Small intestine (tissue), 7 donors: ENCODE data around the gene KRTAP10-4. TPM values are rescaled to one million over a fixed set of nuclear protein-coding genes. Genes with fewer than 3 reads are reported as not detected.

Experiments used
- DNase-seq, 2 donors: peaks; one replicate each; pipeline versions ENCODE4 v3.0.0 to v3.0.0-alpha.2; 2013
- FAIRE-seq: peaks from 2 replicates; lab custom pipeline; 2012; peaks lifted over from hg19 to GRCh38; lab: Jason Lieb, UNC
- H3K27ac ChIP-seq, 3 donors: one replicate each; pipeline ENCODE4 v1.5.1; 2013; ENCODE audit warnings: low read length in 2 of 3, mild to moderate bottlenecking in 2 of 3, control low read depth in 1 of 3, inconsistent platforms in 1 of 3, low read depth in 1 of 3, moderate library complexity in 1 of 3
- H3K27me3 ChIP-seq, 3 donors: one replicate each; pipeline ENCODE4 v1.6.1; 2013; ENCODE audit warnings: low read length in 3 of 3, inconsistent platforms in 1 of 3; ENCODE audit not compliant: control insufficient read depth in 3 of 3, insufficient read depth in 3 of 3
- H3K36me3 ChIP-seq, 3 donors: one replicate each; pipeline ENCODE4 v1.6.1; 2013; ENCODE audit warnings: low read length in 3 of 3, inconsistent platforms in 1 of 3, low read depth in 1 of 3, mild to moderate bottlenecking in 1 of 3, moderate library complexity in 1 of 3; ENCODE audit not compliant: control insufficient read depth in 3 of 3, insufficient read depth in 2 of 3
- H3K4me1 ChIP-seq, 3 donors: one replicate each; pipeline ENCODE4 v1.6.1; 2013; ENCODE audit warnings: low read length in 2 of 3, inconsistent platforms in 1 of 3, low read depth in 1 of 3, mild to moderate bottlenecking in 1 of 3, moderate library complexity in 1 of 3; ENCODE audit not compliant: control insufficient read depth in 3 of 3, insufficient read depth in 2 of 3
- H3K4me3 ChIP-seq, 3 donors: one replicate each; pipeline ENCODE4 v1.5.1; 2013; ENCODE audit warnings: low read length in 3 of 3, control low read depth in 1 of 3, inconsistent platforms in 1 of 3, low read depth in 1 of 3, mild to moderate bottlenecking in 1 of 3, moderate library complexity in 1 of 3
- H3K9me3 ChIP-seq, 2 donors: one replicate each; pipeline ENCODE4 v1.6.1; 2013; ENCODE audit warnings: low read depth in 1 of 2, low read length in 1 of 2; ENCODE audit not compliant: control insufficient read depth in 2 of 2, insufficient read depth in 1 of 2
- WGBS, 3 donors: extraction: QIAGEN DNeasy Blood & Tissue Kit; methylation state at CpG; one replicate each; pipeline ENCODE4 v1.1.7; 2013; 5-methylcytosine and 5-hydroxymethylcytosine counted together
- polyA plus RNA-seq, 4 donors: library from polyadenylated mRNA; stranded (reverse) in 3 of 4; unstranded in 1 of 4; fragments of 200-250 nt in 3 of 4; fragments of 120-200 nt in 1 of 4; gene quantifications; one replicate each; pipeline versions ENCODE4 v1.2.1 to v1.2.3, GENCODE V29; 2013
- donor health status: healthy with polysubstance abuse.
- donor health status: control.
- donor health status: control.
- donor health status: Bipolar disorder and iron deficiency.
- donor health status: healthy.

Gene KRTAP10-4
- polyA plus RNA-seq, 4 donors: not detected

DNA sequence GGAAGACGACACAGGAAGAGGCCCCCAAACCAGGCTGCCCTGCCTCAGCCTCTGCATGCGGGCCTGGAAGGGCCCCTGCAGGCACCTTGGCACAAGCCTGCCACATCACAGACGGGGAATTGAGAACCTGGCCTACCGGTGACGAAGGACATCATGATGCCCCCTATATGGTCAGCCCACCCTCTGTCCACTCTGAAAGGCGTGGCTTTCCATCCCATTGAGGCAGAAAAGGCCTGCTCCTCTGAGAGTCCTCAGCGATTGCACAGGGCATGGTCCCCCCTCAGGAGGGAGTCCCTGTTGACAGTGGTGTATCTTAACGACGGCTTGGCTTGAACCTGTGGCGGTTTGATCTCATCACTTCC is 44.9 kb upstream of the KRTAP10-4 start:
- H3K36me3 ChIP-seq: no peaks in the 10 kb centered on the region
- 82 to 84% (median 83%) methylated on average over 10 of the region's 10 CpGs for WGBS, 3 donors
- no peaks in the 10 kb centered on the region for H3K4me1 ChIP-seq
- no peak overlapping the region for H3K27ac ChIP-seq
- DNase-seq (no peak), FAIRE-seq (no peak)
- no peak overlapping the region for H3K4me3 ChIP-seq
- no peaks in the 10 kb centered on the region for H3K9me3 ChIP-seq
- no peaks in the 10 kb centered on the region for H3K27me3 ChIP-seq

DNA sequence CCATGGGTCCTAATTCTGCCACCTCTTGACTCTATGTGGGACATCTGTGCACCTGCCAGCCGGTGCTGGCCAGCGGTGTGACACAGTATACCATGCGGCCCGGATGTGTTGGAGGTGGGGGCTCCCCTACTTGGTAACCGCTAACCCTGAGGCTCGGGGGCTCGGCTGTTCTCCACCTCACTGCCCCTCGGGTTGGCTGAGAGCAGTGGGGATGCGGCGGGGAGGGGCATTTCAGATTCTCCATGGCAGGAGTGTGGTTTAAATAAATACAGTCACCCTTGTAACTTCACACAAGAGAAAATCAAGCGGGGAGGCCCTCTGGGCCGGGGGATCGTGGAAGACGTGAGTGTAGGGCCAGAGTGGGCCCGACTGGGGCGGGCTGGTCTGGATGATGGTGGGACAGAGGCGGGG is 44.5 kb upstream of the KRTAP10-4 start:
- no peak overlapping the region for H3K4me3 ChIP-seq
- H3K36me3 ChIP-seq: no peaks in the 10 kb centered on the region
- no peaks in the 10 kb centered on the region for H3K9me3 ChIP-seq
- no peak for DNase-seq
- 87 to 89% (median 89%) methylated on average over 17 of the region's 17 CpGs for WGBS, 3 donors
- H3K4me1 ChIP-seq: no peaks in the 10 kb centered on the region
- no peak overlapping the region for H3K27ac ChIP-seq
- no peak for FAIRE-seq
- H3K27me3 ChIP-seq: no peaks in the 10 kb centered on the region

GRCh38 chr21:44529503-44530125 is 43.9 kb upstream of the KRTAP10-4 start:
- H3K4me3 ChIP-seq: no peak overlapping the region
- no peaks in the 10 kb centered on the region for H3K4me1 ChIP-seq
- DNase-seq (no peak), FAIRE-seq (no peak)
- WGBS, 3 donors: 66 to 75% (median 72%) methylated on average over 22 to 23 of the region's 23 CpGs
- no peaks in the 10 kb centered on the region for H3K9me3 ChIP-seq
- no peak overlapping the region for H3K27ac ChIP-seq
- H3K27me3 ChIP-seq: no peaks in the 10 kb centered on the region
- H3K36me3 ChIP-seq: no peaks in the 10 kb centered on the region

DNA sequence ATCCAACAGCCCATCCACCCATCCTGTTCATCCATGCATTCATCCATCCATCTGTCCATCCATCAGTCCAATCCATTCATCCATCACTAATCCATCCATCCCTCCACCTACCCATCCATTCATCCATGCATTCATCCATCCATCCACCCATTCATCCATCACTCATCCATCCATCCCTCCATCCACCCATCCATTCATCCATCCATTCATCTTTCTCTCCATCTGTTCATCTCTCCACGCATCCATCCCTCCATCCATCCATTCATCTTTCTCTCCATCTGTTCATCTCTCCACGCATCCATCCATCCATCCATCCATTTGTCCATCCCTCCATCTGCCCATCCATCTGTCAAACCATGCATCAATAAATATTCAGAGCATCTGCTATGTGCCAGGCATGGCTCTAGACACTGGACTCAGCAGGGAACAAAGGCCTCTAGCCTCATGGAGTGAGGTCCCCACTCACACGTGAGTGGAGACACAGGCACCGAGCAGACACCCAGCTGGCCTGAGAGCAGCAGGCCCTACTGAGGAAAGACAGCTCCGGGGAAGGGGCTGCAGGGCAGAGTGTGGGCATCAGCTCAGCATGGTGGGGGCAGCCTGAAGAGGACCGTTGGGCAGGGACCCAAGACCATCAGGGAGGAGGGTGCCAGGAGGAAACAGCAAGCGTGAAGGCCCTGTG is 43.2 kb upstream of the KRTAP10-4 start:
- 72 to 83% (median 81%) methylated on average over 7 of the region's 7 CpGs for WGBS, 3 donors
- no peaks in the 10 kb centered on the region for H3K36me3 ChIP-seq
- no peak overlapping the region for H3K4me3 ChIP-seq
- H3K9me3 ChIP-seq: no peaks in the 10 kb centered on the region
- H3K4me1 ChIP-seq: no peaks in the 10 kb centered on the region
- DNase-seq (no peak), FAIRE-seq (no peak)
- no peaks in the 10 kb centered on the region for H3K27me3 ChIP-seq
- H3K27ac ChIP-seq: no peak overlapping the region

DNA sequence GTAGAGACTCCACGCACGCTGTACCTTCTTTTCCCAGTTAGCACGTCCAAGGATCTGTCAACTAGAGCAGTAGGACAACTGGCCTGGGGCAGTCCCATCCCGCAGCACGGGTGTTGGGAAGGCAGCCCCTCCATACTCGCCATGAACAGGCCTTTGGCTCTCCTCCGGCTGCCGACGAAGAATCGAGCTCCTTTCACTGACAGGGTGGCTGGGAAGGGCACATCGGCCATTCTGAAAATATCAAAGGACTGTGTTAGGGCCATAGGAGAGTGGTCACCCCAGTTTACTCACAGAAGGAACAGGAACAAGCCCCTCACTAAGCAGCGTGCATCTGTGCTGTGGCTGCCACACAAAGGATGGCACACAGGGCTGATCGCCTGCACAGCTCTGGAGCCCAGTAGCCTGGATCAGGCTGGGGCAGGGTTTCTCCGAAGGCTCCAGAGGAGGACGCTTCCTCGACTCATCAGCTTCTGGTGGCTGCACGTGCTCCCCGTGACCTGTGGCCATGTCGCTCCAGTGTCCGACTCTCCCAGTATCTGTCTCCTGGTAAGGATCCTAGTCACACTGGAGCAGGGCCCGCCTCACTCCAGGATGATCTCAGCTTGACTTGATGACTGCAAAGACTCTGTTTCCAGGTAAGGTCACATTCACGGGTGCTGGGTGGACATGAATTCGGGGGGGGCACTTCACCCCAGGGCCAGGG is 42.5 kb upstream of the KRTAP10-4 start:
- no peak overlapping the region for H3K4me3 ChIP-seq
- no peak overlapping the region for H3K27ac ChIP-seq
- DNase-seq (no peak), FAIRE-seq (no peak)
- no peaks in the 10 kb centered on the region for H3K4me1 ChIP-seq
- H3K9me3 ChIP-seq: no peaks in the 10 kb centered on the region
- no peaks in the 10 kb centered on the region for H3K36me3 ChIP-seq
- WGBS, 3 donors: 81 to 87% (median 85%) methylated on average over 23 of the region's 23 CpGs
- no peaks in the 10 kb centered on the region for H3K27me3 ChIP-seq

GRCh38 chr21:44531606-44532564 is 41.6 kb upstream of the KRTAP10-4 start:
- no peak for DNase-seq
- Histone ChIP-seq H3K27ac (no peak overlapping the region), H3K36me3 (no peaks in the 10 kb centered on the region), H3K27me3 (no peaks in the 10 kb centered on the region), H3K4me3 (no peak overlapping the region), H3K9me3 (no peaks in the 10 kb centered on the region), H3K4me1 (no peaks in the 10 kb centered on the region)
- 55 to 74% (median 67%) methylated on average over 29 to 30 of the region's 30 CpGs for WGBS, 3 donors
- FAIRE-seq: no peak

DNA sequence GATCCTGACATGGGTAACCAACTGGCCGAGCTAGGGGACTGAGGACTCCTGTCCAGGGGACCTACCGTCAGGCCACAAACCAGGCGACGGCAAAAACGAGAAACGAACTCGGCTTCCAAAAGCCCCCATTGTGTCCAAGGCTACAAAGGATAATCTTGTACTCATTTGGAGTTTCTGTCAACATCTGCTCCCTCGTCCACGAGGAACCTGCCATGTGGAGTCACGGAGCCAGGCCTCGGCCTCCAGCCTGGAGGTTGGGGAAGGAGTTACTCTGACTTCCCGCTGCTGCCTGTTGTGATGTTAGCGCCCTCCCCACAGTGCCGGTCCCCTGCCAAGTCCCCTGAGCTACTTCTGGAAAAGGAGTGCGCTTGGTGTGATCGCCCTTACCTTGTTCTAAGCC is 40.8 kb upstream of the KRTAP10-4 start:
- Histone ChIP-seq H3K4me1 (no peaks in the 10 kb centered on the region), H3K27me3 (no peaks in the 10 kb centered on the region), H3K9me3 (no peaks in the 10 kb centered on the region), H3K27ac (no peak overlapping the region), H3K4me3 (no peak overlapping the region), H3K36me3 (no peaks in the 10 kb centered on the region)
- 87 to 92% (median 89%) methylated on average over 16 of the region's 16 CpGs for WGBS, 3 donors
- FAIRE-seq: no peak
- no peak for DNase-seq
